ENCODE data around the gene CMTM4. TPM values are rescaled to one million over a fixed set of nuclear protein-coding genes. Genes with fewer than 3 reads are reported as not detected.
"Not testable (repeated sequence)": the region's sequence is repeated elsewhere in the genome, so short reads cannot be mapped to it uniquely, and the experiment has no call there.

Gene CMTM4
- total and polyA plus RNA-seq, 2 experiments from 2014 or later, result 3.5 to 21.1 TPM

DNA sequence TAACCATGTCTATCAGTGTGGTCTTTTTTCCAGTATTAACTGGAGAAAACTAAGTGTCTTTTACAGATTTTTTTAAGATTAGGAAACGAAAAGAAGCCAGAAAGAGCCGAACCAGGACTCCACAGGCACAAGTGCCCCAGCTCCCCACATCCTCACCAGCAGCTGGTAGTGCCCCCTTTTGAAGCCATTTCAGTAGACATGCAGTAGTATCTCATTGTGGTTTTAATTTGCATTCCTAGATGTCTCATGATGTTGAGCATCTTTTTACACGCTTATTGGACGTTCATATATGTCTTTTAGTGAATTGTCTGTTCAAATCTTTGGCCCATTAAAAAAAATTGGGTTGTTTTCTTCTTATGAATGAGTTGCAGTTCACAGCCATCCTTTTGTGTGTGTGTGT, 96.8 kb downstream of the CMTM4 start:
- Histone ChIP-seq H3K36me3 (ENCODE audit: low read depth) (no peaks in the 10 kb centered on the region), H3K27ac (no peak overlapping the region), H2AFZ (no peak overlapping the region), H3K9me3 (ENCODE audit: low read depth) (no peaks in the 10 kb centered on the region), H3K9me2 (ENCODE audit: insufficient read depth) (no peaks in the 10 kb centered on the region), H3K4me3 (no peak overlapping the region), H3K27me3 (replicated peaks; ENCODE audit: insufficient read depth) (no peaks in the 10 kb centered on the region), H3K9ac (no peak overlapping the region), H3F3A (ENCODE audit: insufficient read depth) (no peaks in the 10 kb centered on the region), H3K4me2 (ENCODE audit: unreplicated experiment) (no peak overlapping the region), H3K79me2 (ENCODE audit: insufficient read depth) (no peaks in the 10 kb centered on the region), H3K4me1 (ENCODE audit: insufficient read depth) (no peaks in the 10 kb centered on the region), H4K20me1 (ENCODE audit: insufficient read depth) (no peaks in the 10 kb centered on the region)
- DNase-seq, result no peak
- TF ChIP-seq EZH2phosphoT487 (IDR thresholded peaks at IDR 0.05; ENCODE audit: insufficient read depth, low read depth), result no peak
- no peak for TF ChIP-seq EZH2 (IDR thresholded peaks at IDR 0.05; ENCODE audit: insufficient read depth, poor library complexity, severe bottlenecking)
- 78 to 80% methylated on average over 4 of the region's 4 CpGs for WGBS, 2 experiments (ENCODE audit: low coverage in 1 of 2, low lambda C conversion rate in 2 of 2, missing lambda C conversion rate in 2 of 2)
- in situ Hi-C loops (cut with MboI), result no loop called here

DNA sequence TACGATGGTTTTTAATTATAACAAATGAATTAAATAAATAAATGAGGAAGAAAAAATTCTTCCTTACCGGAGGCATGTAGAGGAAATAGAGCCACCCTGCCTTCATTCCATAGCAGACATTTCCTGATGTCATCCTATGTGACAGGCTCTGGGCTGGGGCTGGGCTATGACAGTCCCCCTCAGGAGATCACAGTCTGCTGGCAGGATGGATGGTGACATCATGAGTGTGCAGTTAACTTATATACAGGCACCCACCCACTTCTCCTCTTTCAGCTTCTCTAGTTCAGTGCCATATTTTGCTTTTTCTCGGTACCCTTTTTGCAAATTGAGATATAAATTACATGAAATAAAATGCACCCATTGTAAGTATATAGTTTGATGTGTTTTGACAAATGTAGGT, 98.4 kb downstream of the CMTM4 start:
- Histone ChIP-seq H3K9me2 (ENCODE audit: insufficient read depth) (no peaks in the 10 kb centered on the region), H3K9ac (no peak overlapping the region), H4K20me1 (ENCODE audit: insufficient read depth) (no peaks in the 10 kb centered on the region), H3K4me2 (ENCODE audit: unreplicated experiment) (no peak overlapping the region), H3K36me3 (ENCODE audit: low read depth) (no peaks in the 10 kb centered on the region), H3K79me2 (ENCODE audit: insufficient read depth) (no peaks in the 10 kb centered on the region), H2AFZ (no peak overlapping the region), H3K4me3 (no peak overlapping the region), H3K9me3 (ENCODE audit: low read depth) (no peaks in the 10 kb centered on the region), H3F3A (ENCODE audit: insufficient read depth) (no peaks in the 10 kb centered on the region), H3K27ac (no peak overlapping the region), H3K4me1 (ENCODE audit: insufficient read depth) (no peaks in the 10 kb centered on the region), H3K27me3 (replicated peaks; ENCODE audit: insufficient read depth) (no peaks in the 10 kb centered on the region)
- DNase-seq, result no peak
- TF ChIP-seq EZH2 (IDR thresholded peaks at IDR 0.05; ENCODE audit: insufficient read depth, poor library complexity, severe bottlenecking), result no peak
- in situ Hi-C loops (cut with MboI), result no loop called here
- WGBS, 2 experiments (ENCODE audit: low coverage in 1 of 2, low lambda C conversion rate in 2 of 2, missing lambda C conversion rate in 2 of 2), result 94 to 95% methylated on average over 3 of the region's 3 CpGs

DNA sequence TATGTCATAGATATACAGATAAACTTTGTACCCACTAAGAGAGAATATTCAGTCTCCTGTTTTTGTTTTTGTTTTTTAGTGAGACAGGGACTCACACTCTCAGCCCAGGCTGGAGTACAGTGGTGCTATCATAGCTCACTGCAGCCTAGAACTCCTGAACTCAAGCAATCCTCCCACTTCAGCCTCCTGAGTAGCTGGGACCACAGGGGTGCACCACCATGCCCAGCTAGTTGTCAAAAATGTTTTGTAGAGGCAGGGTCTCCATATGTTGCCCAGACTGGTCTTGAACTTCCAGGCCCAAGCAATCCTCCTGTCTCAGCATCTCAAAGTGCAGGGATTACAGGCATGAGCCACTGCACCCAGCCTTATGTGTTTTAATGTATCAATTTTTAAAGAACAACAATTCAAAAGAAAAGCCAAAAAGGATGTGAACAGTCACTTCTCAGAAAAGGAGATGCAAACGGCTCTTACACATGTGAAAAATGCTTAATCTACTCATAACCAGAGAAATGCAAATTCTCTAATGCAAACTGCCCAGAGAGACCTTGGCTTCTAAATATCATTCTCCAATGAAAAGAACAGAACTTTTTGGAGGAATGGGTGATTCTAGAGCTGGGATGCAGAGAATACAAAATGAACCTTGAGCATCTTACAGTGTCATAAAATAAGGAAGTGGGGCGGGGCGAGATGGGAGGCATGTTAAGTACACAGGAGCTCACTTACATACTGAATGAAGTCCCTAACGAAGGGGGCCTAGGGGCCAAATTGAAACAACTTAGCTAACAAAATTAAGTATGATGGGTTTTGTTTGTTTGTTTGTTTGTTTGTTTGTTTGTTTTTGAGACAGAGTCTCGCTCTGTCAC, 99.3 kb downstream of the CMTM4 start:
- H3K4me2 ChIP-seq (ENCODE audit: unreplicated experiment), result no peak overlapping the region
- WGBS, 2 experiments (ENCODE audit: low coverage in 1 of 2, low lambda C conversion rate in 2 of 2, missing lambda C conversion rate in 2 of 2), result 72 to 74% methylated on average over 5 of the region's 5 CpGs
- no peaks in the 10 kb centered on the region for H3K9me3 ChIP-seq (ENCODE audit: low read depth)
- H3K36me3 ChIP-seq (ENCODE audit: low read depth), result no peaks in the 10 kb centered on the region
- no peaks in the 10 kb centered on the region for H3F3A ChIP-seq (ENCODE audit: insufficient read depth)
- H3K4me3 ChIP-seq, result no peak overlapping the region
- no peak overlapping the region for H2AFZ ChIP-seq
- no peaks in the 10 kb centered on the region for H3K9me2 ChIP-seq (ENCODE audit: insufficient read depth)
- no peak overlapping the region for H3K27ac ChIP-seq
- H3K27me3 ChIP-seq (replicated peaks; ENCODE audit: insufficient read depth), result no peaks in the 10 kb centered on the region
- no peaks in the 10 kb centered on the region for H3K79me2 ChIP-seq (ENCODE audit: insufficient read depth)
- in situ Hi-C loops (cut with MboI), result no loop called here
- no peak for DNase-seq
- H3K9ac ChIP-seq, result no peak overlapping the region
- no peaks in the 10 kb centered on the region for H4K20me1 ChIP-seq (ENCODE audit: insufficient read depth)
- H3K4me1 ChIP-seq (ENCODE audit: insufficient read depth), result no peaks in the 10 kb centered on the region
- TF ChIP-seq EZH2phosphoT487 (IDR thresholded peaks at IDR 0.05; ENCODE audit: insufficient read depth, low read depth) (no peak), EZH2 (IDR thresholded peaks at IDR 0.05; ENCODE audit: insufficient read depth, poor library complexity, severe bottlenecking) (no peak)

DNA sequence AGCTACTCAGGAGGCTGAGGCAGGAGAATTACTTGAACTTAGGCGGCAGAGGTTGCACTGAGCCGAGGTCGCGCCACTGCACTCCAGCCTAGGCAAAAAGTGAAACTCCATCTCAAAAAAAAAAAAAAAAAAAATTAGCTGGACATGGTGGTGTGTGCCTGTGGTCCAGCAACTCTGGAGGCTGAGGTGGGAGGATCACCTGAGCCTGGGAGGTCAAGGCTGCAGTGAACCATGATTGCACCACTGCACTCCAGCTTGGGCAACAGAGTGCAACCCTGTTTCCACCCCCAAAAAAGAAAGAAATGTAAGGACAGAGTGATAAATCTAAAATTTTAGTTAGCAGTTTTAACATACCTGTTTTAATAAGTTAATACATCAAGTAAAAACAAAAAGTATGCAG, 100.0 kb downstream of the CMTM4 start:
- H3K9ac ChIP-seq; H3F3A ChIP-seq (ENCODE audit: insufficient read depth); H3K9me2 ChIP-seq (ENCODE audit: insufficient read depth); H3K4me2 ChIP-seq (ENCODE audit: unreplicated experiment); H3K36me3 ChIP-seq (ENCODE audit: low read depth); H3K4me1 ChIP-seq (ENCODE audit: insufficient read depth); DNase-seq; H2AFZ ChIP-seq; H3K9me3 ChIP-seq (ENCODE audit: low read depth); H3K27ac ChIP-seq; H4K20me1 ChIP-seq (ENCODE audit: insufficient read depth); in situ Hi-C loops (cut with MboI); H3K27me3 ChIP-seq (replicated peaks; ENCODE audit: insufficient read depth); H3K4me3 ChIP-seq; H3K79me2 ChIP-seq (ENCODE audit: insufficient read depth): not testable (repeated sequence)
- 94 to 95% methylated on average over 4 of the region's 4 CpGs for WGBS, 2 experiments (ENCODE audit: low coverage in 1 of 2, low lambda C conversion rate in 2 of 2, missing lambda C conversion rate in 2 of 2)

DNA sequence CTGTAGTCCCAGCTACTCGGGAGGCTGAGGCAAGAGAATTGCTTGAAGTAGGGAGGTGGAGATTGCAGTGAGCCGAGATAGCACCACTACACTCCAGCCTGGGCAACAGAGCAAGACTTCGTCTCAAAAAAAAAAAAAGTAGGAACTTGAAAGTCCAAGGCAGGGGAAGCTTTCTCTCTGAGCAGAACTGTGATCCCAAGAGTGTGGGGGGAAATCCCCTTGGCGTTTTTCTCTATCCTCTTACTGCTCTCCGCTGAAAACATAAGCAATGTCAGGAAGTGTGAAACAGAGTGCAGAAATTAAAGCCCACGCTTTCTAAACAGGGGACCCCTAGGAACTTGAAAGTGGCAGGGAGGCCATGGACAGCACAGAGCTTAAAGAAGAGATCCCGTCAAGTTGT, 101.8 kb downstream of the CMTM4 start:
- in situ Hi-C loops (cut with MboI), result no loop called here
- DNase-seq, result no peak
- no peaks in the 10 kb centered on the region for H3K79me2 ChIP-seq (ENCODE audit: insufficient read depth)
- H3K9me2 ChIP-seq (ENCODE audit: insufficient read depth), result no peaks in the 10 kb centered on the region
- TF ChIP-seq EZH2phosphoT487 (IDR thresholded peaks at IDR 0.05; ENCODE audit: insufficient read depth, low read depth) (no peak), EZH2 (IDR thresholded peaks at IDR 0.05; ENCODE audit: insufficient read depth, poor library complexity, severe bottlenecking) (no peak)
- no peaks in the 10 kb centered on the region for H3K9me3 ChIP-seq (ENCODE audit: low read depth)
- H4K20me1 ChIP-seq (ENCODE audit: insufficient read depth), result no peaks in the 10 kb centered on the region
- no peak overlapping the region for H3K27ac ChIP-seq
- H3K27me3 ChIP-seq (replicated peaks; ENCODE audit: insufficient read depth), result no peaks in the 10 kb centered on the region
- H3K4me3 ChIP-seq, result no peak overlapping the region
- H3K4me2 ChIP-seq (ENCODE audit: unreplicated experiment), result no peak overlapping the region
- H3K4me1 ChIP-seq (ENCODE audit: insufficient read depth), result no peaks in the 10 kb centered on the region
- H3K36me3 ChIP-seq (ENCODE audit: low read depth), result no peaks in the 10 kb centered on the region
- H3F3A ChIP-seq (ENCODE audit: insufficient read depth), result no peaks in the 10 kb centered on the region
- WGBS, 2 experiments (ENCODE audit: low coverage in 1 of 2, low lambda C conversion rate in 2 of 2, missing lambda C conversion rate in 2 of 2), result 67 to 71% methylated on average over 7 of the region's 7 CpGs
- H3K9ac ChIP-seq, result no peak overlapping the region
- no peak overlapping the region for H2AFZ ChIP-seq
